Neural cell (in vitro differentiated cells): ENCODE results near the gene CHRDL2.

Experiments
- CTCF ChIP-seq: fragments of 450-650 bp; IDR thresholded peaks from 2 replicates; pipeline ENCODE4 v1.5.1; 2014; ENCODE audit warnings: antibody characterized with exemption, mild to moderate bottlenecking, moderate library complexity; ENCODE audit not compliant: poor library complexity, severe bottlenecking
- EP300 ChIP-seq: fragments of 450-650 bp; conservative IDR thresholded peaks from 2 replicates; pipeline ENCODE4 v1.6.1; 2014; ENCODE audit warnings: antibody characterized with exemption, mild to moderate bottlenecking, moderate library complexity; ENCODE audit not compliant: poor library complexity, severe bottlenecking
- EZH2 ChIP-seq: fragments of 200-600, 300-800 bp; shearing (Covaris generic), sonication (generic); IDR thresholded peaks from 2 replicates; pipeline ENCODE4 v1.6.1; 2014; ENCODE audit warnings: antibody characterized with exemption, low read length, borderline replicate concordance, mild to moderate bottlenecking; ENCODE audit not compliant: insufficient read depth, poor library complexity, severe bottlenecking
- POLR2AphosphoS5 ChIP-seq: IDR thresholded peaks from 2 replicates; pipeline ENCODE4 v1.6.1; 2012
- REST ChIP-seq: IDR thresholded peaks from 2 replicates; pipeline ENCODE4 v1.6.1; 2012; ENCODE audit warnings: borderline replicate concordance
- TAF1 ChIP-seq: IDR thresholded peaks from 2 replicates; pipeline ENCODE4 v1.6.1; 2012; ENCODE audit warnings: low read depth

GRCh38 chr11:74717221-74717969 is 13.8 kb downstream of the CHRDL2 start:
- no peak for TF ChIP-seq CTCF
- TF ChIP-seq TAF1, result no peak
- TF ChIP-seq REST, result no peak
- TF ChIP-seq EP300, result no peak
- no peak for TF ChIP-seq EZH2
- TF ChIP-seq POLR2AphosphoS5, result no peak
